Activated T-helper 1 cell treated with anti-CD3 and anti-CD28 coated beads, Interleukin-2, amount 50 U/mL, for 16 hours (primary cell): Measurements from ENCODE around the gene ACACA.
A peak's percentile ranks its signal among the peaks of the same experiment; 100 is the strongest.
"Not testable (repeated sequence)": the region's sequence is repeated elsewhere in the genome, so short reads cannot be mapped to it uniquely, and the experiment has no call there.

ENCODE experiments used
- DNase-seq, 2 donors: peaks; one replicate each; pipeline ENCODE4 v3.0.0-alpha.2; 2020; ENCODE audit warnings: low read depth in 1 of 2, low spot score in 1 of 2

Gene ACACA

DNA sequence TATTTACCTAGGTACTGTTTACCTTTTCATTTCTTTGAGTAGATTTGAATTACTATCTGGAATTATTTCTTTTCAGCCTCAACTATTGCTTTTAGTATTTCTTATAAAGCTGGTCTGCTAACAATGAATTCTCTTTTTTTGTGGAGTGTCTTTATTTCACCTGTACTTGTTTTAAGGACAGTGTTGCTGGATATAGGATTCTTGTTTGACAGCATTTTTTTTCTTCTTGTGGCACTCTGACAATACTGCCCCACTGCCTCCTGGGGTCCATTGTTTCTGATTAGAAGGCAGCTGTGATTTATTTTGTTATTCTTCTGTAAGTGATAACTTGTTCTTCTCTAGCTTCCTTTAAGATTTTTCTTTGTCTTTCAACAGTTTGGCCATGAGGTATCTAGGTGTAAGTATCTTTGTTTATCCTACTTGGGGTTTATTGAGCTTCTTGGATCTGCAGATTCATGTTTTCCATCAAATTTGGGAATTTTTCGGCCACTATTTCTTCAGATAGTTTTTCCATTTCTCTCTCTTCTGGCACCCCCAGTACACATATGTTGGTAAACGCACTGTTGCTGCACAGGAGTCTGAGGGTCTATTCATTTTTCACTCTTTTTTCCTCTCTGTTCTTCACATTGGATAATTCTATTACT, 327.4 kb downstream of the ACACA start:
- DNase-seq: no peak

- DNase-seq: not testable (repeated sequence)
Observed at GRCh38 chr17:37073464-37073863, 333.2 kb downstream of the ACACA start.

DNA sequence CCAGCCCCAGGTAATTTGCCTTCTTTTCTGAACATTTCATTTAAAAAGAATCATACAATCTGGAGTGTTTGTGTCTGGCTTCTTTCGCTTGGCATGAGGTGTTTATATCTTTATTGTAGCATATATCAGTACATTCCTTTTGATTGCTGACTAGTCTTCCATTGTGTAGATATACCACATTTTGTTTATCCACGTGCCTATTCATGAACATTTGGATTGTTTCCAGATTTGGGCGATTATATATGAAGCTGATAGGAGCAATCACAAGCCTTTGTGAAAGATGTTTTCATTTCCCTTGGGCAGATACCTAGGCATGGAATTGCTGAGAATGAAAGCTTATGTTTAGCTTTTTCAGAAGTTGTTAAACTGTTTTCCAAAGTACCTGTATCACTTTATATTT, 337.5 kb downstream of the ACACA start:
- no peak for DNase-seq

- no peak for DNase-seq
Observed at GRCh38 chr17:37068266-37068665, 338.4 kb downstream of the ACACA start.

DNA sequence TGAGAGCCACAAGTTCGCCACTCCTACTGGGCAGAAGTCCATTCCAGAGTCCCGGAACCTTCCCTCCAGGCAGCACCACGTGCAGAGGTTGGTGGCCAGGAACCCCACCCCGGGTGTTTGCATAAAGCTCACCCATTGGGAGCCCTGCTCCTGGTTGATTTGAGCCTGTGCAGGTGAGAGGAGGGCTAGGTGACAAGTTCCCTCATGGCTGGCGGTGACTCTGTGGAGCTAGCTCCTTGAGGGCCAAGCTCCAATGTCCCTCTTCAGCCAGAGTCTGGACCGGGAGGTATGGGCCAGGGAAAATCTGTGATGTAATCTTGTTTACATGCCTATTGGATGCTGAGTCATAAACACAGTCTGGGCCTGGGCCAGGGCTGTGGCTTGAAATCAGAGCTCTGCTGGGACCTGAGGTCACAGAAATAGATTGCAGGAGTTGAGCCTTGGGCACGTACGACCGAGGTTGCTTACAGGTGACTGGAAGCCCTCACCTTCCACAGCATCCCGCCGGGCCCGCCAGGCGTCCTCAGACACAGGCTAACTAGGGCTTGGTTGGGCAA, 339.0 kb downstream of the ACACA start:
- no peak for DNase-seq

DNA sequence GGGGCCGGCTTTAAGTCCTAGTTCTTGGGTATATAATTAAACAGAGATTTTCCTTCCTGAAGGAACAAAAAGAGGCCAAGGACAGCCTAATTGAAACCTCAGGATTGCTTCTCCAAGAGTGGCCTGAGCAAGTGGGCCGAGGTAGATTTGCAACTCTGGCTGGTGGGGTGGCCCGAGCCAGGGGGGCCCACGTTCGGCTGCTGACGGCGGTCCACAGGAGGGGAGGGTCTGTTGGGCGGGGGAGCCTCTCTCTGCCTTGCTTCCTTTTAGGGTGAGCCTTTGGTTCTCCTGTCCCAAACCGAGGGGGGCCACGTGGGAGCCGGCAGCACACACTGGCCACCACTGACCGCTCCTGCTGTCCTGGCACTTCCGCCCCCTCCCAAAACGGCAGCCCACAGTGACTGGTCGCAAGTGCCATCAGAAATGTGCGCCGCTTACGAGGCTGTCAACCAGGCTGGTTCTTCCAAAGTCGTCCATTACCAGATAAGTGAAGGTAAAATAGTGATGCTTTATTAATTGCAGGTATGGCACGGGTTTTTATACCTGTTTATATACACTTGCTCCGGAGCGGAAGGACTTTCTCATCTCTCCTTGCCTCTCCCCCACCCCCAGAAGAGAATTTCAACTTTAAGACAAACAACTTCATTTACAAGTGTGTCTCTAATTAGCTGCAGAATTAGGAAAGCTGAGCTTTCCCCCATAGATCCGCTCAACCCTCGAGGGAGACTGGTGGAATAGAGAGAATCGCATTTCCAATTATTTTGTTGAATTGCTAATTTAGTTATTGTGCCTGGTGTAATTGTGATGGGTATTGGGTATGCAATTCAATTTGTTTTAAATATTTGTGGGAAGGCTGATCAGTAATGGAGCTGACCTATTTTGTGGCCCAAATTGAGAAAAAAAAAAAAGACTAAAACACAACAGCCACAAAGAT, 340.0 kb downstream of the ACACA start:
- DNase-seq: no peak

DNA sequence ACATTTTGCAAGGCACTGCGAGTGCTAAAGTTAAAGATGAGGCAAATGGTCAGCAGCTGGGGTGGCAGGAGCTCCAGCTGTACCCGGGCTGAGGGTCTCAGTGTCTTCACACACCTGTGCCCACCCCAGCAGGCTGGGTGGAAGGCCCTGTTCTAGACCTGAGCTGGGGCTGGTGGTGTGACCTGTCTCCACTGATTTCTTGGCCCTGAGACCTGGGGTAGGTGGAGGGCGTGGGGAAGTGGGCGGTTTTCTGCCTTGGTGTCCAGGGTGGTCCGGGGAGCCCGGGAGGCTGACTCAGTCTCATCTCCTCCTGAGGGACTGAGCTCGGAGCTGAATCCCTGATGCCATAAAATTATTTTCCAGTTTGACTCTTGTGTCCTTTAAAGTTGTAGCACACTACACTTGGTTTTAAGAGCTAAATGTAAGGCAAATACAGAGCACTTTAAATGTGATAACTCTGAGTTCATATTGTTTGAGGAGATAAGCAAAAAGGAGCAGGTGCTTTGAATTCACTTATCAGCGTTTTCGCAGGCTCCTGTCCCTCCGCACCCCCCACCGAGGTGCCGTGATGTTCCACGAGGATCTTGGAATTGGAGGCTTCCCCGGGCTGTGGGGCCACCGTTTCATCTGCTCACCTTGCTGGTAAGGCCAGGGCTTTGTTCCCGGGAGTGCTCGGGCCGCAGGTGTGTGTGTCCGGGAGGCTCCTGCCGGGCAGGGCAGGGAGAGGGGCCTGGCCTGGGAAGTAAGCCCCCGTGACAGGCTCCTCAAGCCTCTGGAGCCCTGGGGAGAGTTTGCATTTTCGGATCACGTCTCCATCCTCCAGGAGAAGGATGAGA, 340.9 kb downstream of the ACACA start:
- DNase-seq: no peak

- no peak for DNase-seq
Observed at GRCh38 chr17:37064956-37065355, 341.7 kb downstream of the ACACA start.

- no peak for DNase-seq
Observed at GRCh38 chr17:37064206-37064605, 342.4 kb downstream of the ACACA start.

DNA sequence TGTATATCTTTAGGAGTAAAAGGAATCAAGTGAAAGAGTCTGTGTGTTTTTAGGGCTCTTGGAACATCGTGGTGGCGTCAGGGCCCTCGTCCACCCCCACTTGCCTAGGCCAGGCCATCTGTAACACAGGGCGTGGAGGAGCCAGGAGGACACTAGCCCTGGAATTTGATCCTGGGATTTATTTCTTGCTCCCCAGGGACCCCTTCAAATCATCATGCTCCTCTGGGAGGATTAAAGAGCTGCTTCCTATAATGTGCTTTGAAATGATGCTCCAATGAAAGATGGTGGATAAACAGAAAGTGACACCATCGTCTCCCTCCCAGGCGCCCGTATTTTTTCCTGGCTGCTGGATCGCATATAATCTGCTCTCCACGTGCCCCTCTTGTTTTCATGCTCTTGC, 344.6 kb downstream of the ACACA start:
- DNase-seq: no peak

DNA sequence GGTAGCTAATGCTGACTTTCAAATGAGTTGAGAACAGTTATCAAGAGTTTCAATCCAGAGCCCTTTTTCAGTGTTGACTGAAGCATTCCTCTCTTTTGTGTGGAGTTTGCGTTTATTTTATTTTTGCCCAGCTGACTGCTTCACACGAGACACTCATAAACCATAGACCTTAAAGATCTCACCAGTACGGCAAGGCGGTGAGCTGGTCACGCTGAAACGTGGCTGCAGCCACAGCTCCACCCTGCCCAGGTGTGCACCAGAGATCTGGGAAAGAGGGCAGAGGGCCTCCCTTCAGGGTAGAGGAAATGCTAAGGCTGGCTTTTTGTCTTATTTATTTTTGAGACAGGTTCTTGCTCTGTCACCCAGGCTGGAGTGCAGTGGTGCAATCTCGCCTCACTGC, 345.7 kb downstream of the ACACA start:
- DNase-seq: no peak

- no peak for DNase-seq
Observed at GRCh38 chr17:37060094-37060493, 346.5 kb downstream of the ACACA start.

GRCh38 chr17:37059493-37059892, 347.1 kb downstream of the ACACA start:
- no peak for DNase-seq

GRCh38 chr17:37056622-37057021, 350.0 kb downstream of the ACACA start:
- no peak for DNase-seq

DNA sequence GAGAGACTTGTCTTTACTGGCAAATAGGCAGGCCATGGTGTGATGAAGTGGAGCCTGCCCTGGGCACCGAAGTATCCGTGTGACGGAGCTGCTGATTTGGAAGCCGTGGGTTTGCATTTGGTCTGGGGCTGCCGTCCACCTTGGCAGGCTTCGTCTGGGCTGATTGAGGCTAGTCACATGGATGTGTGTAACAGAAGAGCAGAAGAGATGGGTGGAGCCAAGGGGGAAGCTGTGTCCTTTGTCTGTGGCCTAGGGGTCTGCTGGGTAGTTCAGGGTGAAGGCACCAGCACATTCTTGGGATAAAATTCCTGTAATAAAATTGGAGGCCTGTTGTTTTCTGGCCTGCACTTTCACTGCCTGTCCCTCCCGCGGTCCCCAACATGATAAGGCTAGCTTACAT, 351.7 kb downstream of the ACACA start:
- no peak for DNase-seq

DNA sequence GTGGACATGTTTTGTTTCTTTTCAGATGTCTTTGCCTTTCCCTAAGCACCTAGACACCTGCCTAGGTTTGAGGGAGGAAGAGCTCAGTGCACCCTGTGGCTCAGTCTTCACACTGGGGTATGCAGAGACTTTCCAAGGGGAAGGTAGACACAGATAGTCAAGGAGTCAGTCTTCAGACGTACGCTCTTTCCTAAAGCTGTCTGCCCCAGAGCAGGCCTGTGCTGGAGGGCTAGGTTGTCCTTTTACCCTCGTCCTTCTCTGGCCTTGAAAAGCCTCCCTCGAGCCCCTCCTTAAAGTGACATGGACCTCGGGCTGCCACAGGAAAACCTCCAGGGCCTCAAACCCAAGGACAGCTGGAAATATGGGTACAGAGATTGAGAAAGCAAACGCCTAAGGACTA, 354.2 kb downstream of the ACACA start:
- no peak for DNase-seq

- no peak for DNase-seq
Observed at GRCh38 chr17:37051833-37052232, 354.8 kb downstream of the ACACA start.

GRCh38 chr17:37051381-37051780, 355.3 kb downstream of the ACACA start:
- DNase-seq: no peak

DNA sequence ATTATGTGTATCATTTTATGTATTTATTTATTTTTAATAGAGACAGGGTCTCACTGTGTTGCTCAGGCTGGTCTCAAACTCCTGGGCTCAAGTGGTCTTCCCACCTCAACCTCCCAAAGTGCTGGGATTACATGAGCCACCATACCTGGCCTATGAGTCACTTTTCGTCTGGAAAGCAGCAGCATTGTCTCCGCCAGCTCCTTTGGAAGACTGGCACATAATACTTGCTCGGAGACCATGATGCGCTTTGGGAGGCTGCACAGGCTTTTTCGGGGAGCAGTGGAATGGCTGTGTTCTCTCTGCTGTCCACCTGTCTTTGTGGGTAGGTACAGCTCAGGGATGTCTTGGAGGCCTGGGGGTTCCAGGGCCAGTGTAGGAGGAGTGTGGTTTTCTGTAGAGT, 355.7 kb downstream of the ACACA start:
- DNase-seq: no peak

GRCh38 chr17:37048811-37049210, 357.8 kb downstream of the ACACA start:
- no peak for DNase-seq

GRCh38 chr17:37047631-37048104, 359.0 kb downstream of the ACACA start:
- DNase-seq: peak; percentile 59
